OCI-LY7 (cell line): ENCODE measurements around the gene NEU2.

ENCODE experiments used
- CTCF ChIP-seq: fragments of 200-600 bp; sonication (generic); conservative IDR thresholded peaks from 2 replicates; pipeline ENCODE4 v1.5.1; 2014; ENCODE audit warnings: mild to moderate bottlenecking, antibody characterized with exemption, low read length, moderate library complexity, mixed read lengths
- EZH2phosphoT487 ChIP-seq: fragments of 200-600 bp; sonication (generic); IDR thresholded peaks from 2 replicates; pipeline ENCODE4 v1.6.1; 2018; ENCODE audit warnings: low read depth, borderline replicate concordance, mild to moderate bottlenecking, mixed run types, antibody characterized with exemption, low read length, moderate library complexity, mixed read lengths

GRCh38 chr2:233048569-233049193, 16.2 kb downstream of the NEU2 start:
- TF ChIP-seq CTCF (no peak), EZH2phosphoT487 (no peak)
